Hindlimb muscle (tissue), 1 donor: ENCODE results near the gene PAX3. TPM values are rescaled to one million over a fixed set of nuclear protein-coding genes. Genes with fewer than 3 reads are reported as not detected.

Experiments
- DNase-seq: peaks from one replicate; pipeline ENCODE4 v3.0.0-alpha.2; 2013
- polyA plus RNA-seq: library from polyadenylated mRNA; unstranded; fragments of 120-200 nt; gene quantifications from one replicate; pipeline ENCODE4 v1.2.1, GENCODE V29; 2013; ENCODE audit not compliant: insufficient read length

The PAX3 gene
- polyA plus RNA-seq, 1 donor: 0.44 TPM

DNA sequence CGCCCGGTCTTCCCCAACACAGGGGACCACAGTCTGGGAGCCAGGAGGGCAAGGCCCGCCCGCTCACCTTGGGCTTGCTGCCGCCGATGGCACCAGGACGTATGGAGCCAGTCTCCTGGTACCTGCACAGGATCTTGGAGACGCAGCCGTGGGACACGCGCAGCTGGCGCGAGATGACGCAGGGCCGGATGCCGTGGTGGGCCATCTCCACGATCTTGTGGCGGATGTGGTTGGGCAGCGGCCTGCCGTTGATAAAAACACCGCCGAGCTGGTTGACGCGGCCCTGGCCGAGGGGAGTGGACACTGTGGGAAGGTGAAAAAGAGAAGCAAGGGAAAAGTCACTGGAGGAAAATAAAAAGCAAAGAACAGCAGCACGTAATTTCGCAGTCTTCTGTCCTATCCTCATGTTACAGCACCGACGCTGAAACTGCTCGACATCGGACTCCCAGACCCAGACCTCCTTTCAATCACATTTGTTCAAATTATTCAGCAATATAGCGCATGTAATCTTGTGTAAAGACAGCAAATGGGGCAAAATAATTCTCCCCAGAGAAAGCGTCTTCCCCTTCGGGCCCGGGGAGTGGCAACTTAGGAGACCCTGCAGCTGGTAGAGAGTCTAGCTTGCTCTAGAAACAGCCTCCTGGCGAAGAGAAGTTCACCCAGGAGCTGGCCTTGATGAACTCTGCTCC lies 1.7 kb downstream of the PAX3 start:
- no peak for DNase-seq

DNA sequence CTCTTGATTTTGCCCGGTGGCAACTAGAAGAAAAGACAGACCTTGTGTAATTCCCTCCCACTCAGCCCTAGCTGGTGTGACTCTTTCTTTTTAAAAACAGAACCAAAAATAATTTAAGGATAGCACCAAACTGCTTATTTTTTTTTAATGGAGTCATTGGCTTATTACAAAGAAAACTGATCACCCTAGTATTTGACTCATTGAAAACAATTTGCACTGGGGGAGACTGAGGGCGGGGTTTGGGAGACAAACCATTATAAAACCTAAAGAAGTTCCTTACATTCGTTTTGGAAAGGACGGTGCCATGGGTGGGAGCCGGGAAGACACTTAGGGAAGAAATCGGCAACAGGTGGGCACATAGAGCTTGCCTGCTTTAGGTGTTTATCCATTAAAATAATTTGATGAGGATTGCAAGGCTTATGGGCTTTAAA lies 2.5 kb downstream of the PAX3 start:
- no peak for DNase-seq

DNA sequence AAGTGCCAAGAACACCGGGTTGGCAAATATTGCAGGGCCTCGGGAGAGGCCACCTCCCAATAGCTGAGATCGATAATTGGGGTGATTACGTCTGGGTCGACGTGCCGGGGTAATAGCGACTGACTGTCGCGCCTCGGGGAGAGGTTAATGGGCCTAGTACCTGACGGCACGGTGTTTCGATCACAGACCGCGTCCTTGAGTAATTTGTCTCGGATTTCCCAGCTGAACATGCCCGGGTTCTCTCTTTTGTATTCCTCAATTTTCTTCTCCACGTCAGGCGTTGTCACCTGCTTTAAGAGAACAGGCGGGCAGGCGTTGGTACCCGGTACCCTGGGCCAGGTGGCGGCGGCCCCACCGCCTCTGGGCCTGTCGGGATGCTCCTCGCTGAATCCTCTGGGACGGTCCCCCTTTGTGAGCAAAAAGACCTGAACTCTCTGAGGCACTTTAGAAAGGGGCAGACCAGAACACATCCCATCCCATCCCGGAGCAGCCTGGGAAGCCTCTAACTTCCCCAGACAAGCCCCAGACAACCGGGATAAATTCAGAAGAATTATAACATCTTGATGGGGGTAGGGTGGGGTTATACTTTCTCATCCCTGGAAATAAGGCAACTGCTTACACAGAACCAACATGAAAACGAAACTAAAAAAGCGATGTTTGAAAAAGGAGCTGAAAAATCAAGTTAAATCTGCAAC lies 3.3 kb downstream of the PAX3 start:
- no peak for DNase-seq

DNA sequence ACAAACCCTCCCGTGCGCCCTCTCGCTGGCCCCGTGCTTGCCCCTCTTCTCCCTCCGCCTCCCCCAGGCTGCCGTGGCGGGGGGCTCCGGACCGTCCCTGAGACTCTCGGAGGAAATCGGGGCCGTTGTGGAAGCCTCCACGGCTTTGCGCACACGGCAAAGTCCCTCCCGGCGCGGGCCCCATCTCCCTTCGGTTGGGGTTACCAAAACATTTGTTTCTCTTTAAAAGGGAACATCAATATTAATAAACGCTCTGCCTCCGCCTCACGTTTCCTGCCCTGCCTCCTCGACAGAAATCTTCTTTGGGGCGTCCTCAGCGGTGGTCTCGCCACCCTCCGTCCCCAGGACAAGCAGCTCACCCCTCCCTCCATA lies 3.8 kb downstream of the PAX3 start:
- DNase-seq: no peak

DNA sequence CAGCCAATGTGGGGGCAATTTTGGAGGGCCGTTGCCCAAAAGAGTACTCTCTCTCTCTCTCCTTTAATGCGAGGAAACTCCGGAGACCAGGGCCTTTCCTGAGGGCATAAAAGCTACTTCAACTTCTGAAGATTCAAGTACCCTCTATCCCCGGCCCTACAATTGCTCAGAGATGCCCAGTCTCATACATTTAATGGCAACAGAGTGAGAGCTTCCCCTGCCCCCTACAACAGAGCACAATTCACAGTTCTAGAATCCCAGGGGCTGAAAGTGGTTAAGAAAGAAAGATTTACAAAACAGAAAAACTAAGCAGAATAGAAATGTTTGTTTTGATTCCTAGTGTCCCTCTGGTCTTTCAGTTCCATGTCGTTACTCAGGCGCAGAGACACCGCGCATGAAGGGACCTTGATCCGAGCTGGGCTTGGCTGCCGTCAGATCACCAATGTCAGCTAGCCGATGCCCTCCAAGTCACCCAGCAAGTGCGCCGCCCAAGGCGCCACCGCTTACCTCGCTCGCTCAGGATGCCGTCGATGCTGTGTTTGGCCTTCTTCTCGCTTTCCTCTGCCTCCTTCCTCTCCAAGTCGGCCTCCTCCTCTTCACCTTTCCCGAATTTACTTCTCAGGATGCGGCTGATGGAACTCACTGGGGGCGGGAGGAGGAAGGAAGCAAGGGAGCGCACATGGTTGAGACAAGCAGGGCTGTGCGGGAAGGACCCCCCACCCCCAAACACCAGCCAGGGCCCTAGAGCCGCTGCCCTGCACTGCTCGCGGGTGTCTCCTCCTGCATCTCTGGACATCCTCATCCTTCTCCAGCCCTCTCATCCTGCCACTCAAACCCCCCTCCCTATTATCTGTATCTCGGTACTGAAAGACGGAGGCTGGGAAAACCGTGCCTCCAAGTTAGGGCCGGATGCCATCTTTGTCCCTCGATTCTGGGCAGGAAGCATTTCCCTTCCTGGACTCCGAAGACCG lies 4.9 kb downstream of the PAX3 start:
- DNase-seq: no peak

DNA sequence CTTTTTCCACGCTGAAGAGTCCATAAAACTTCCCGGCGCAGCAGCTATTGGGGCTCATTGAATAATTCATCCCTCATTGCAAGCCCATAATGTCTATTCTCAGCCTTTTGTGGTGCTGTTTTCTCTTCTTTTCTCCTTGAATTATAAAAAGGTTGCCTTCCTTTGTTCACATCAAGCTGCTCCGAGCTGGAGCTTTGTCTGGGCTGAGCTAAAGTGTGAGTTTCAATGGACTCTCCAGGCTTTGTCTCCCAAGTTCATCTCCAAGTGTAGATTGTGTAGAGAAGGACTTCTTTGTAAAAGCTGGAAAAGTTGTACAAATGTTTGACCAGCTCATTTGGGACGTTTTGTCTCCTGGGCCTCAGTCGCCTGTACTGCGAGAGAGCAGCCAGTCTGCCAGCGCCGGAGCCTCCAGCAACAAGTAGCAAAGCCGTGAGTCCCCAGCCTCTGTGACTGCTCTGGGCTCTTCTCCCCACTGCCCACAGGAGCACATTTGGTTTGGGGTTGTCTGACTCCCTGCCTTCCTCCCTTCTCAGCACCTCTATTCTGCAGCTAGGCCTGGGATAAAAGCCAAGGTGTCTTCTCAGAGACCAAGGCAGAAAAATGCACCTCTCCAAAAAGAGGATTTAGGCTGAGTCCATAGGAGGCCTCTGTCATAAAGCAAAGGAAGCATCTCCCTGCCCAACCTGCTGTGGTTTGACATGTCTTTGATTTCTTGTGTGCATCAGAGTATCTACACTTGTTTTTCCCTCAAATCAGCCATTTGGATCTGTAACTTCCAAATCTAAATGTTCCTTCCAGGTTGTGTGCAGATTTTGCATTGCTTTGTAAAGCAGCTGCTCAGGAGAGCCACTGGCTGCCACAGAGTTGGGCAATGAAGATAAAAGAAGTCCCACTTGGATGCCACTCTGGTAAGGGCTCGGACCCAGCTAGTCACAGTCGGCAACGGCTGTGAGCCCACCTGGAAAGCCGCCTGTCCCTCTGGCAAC lies 6.4 kb downstream of the PAX3 start:
- DNase-seq: no peak

DNA sequence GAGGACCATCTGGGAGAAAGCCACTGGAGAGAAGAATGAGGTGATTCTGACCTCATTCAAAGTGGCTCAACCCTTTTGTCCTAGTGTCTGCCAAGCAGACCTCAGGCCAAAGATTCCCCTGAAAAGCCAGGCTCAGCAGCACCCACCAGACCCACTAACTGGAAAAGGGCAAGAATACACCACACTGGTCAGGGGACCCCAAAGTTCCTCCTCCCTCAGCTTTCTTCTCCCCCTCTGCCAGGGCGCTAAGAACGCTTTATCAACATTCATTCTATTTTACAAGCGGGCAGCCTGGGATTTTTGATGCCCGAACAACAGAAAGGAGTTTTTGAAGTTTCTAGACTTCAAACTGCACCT lies 7.3 kb downstream of the PAX3 start:
- DNase-seq: no peak

DNA sequence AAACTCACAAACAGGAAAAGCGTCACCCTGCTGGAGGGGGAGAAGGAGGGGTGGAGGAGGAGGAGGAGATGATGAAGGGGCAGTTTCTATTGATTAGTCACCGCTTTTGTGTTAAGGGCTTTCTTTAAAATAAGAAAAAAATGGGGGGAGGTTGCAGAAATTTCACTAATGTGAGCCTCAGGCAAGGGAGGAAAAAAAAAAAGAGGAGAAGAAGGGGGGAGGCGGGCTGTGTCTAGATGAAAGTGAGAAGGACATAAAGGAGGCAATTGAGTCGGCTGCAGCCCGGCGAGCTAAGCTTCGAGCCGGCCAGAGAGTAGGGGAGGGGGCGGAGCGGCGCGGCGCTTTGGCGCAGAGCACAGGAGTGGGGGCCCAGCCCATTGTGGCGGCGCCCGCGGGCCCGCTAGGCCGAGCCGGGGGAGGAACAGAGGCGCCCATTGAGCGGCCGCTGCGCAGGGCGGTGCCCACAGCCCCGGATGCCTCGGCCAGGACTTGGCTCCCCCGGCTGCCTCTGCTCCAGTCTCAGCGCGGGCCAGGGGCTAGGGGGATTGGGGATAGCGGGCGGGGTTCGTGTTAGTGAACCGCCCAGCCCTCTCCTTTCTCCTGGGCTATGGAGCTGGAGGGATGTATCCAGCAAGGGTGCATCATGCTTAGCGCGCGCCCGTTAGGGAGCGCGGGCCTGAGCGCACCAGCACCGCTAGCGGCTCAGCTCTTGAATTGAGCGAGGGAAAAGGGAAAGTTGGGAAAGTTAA lies 7.9 kb downstream of the PAX3 start:
- DNase-seq: no peak

DNA sequence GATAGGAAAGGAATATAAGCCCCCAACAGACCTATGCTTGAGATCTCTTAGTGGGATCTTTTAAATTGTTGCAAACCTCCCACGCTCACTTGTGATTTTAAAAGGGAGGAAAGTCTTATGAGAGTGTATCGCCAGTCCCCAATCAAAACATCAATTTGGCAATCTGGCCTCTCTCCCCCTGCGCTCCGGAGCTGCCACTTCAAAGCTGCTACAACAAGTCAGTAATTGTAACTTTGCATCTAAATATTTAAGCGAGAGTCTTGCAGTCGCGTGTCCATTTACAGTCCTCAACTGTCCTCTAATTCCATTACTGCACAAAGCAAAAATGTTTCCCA lies 8.4 kb downstream of the PAX3 start:
- DNase-seq: no peak

DNA sequence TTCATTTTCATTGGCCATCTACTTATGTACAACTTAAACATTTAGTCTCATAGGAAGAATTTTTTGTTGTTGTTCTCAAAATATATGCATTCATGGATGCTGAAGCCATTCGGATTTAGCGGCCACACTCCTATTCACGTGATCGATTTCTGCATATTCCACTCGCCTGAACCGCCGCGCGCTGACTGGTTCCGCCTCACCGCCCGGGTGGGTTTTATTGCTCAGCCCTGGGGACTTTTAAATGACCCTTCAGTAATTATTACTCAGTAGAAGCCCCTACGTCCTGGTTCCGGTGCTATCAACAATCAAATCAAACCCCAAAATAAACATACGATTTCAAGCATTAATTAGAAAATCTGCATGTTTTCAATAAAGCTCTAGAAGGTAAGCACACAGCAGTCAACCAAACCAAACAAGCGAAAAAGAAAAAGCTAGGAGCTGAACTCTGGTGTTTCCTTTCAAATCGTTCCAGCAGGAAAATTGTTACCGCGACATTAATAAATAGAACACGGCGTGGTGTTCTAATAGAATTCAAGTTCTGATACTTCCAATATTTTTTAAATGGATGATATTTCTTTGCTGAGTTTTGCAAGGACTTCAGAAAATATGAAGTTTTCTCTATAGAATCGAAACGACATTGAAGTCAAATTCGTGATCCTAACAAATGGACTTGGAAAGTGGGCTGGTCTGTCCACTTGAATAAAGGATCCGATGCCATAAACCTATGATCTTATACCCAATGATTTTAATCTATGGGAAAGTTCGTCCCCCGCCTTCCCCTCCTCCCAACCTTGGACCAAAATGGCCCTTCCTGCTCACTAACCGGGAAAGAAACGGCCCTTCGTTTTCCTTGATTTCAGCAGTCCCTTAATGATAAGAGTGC lies 9.3 kb downstream of the PAX3 start:
- no peak for DNase-seq

DNA sequence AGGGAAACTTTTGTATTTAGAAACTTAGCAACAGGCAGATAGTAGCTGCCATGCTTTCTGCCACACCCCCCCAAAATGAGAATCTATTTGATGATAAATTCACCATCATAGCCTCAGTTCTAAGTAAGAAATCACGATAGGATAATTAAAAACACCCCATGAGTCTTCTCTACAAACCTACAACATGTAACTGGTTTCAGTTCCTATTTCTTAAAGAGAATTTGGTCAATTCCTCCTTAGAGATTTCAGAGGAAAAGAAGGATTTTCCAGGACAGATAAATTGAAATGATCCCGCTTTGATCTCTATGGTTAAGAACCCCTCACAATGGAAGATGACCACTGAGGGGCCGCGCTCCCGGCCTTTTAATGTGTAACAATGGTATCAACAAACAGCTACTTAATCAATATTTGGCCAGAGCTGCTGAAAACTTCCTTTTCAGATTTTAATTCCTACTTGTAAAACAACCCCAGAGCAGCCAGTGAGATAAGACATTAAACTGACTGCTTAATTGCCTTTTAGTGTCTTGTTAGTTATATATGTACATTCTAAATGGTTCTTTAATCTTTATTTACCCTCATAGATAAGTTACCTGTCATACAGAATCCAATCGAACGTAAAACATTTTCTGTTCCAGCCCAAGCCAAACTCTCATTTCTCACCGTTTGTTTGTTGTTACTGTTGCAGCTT lies 10.1 kb downstream of the PAX3 start:
- DNase-seq: no peak

DNA sequence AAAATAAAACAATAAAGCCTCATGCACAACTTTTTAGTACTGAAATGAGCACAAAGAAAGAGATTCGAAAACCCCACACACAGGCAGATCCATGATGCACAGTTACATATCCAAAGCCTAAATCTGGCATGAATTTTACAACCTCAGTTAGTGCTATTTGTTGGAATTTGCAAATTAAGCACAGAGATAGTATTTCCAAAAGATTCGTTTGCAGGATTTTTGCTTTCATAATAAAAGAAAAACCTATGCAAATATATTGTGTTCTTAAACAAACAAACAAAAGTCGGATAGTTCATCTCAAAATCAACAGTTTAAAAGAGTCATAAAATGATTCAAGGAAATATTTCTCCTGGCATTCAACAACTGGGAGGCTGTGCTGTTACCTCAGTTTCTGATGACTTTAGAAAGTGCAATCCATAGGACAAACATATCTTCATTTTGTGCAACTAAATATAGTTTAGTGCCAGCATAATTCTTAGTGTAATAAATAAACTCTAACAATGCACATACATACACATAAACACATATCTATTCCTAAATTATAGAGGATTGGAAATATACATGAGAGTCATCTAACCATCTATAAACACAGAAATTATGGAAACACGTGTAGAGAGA lies 10.8 kb downstream of the PAX3 start:
- DNase-seq: no peak

DNA sequence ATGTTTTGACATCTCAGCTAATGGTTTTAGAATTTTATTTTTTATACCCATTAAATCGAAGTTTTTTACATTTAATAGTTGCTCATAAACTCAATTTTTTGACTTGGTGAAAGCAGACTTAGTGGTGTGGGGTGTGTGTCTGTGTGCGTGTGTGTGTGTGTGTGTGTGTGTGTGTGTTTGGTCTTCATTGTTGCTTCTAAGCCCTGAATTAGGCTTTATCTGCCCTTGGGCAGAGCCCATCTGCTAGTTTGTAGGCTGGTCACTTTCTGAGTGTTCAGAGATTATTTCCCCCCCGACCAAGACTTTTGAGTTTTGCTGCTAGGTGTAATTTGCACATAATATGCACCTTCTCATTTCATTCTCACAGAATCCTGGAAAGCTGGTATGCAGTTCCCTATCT lies 14.3 kb downstream of the PAX3 start:
- DNase-seq: no peak

DNA sequence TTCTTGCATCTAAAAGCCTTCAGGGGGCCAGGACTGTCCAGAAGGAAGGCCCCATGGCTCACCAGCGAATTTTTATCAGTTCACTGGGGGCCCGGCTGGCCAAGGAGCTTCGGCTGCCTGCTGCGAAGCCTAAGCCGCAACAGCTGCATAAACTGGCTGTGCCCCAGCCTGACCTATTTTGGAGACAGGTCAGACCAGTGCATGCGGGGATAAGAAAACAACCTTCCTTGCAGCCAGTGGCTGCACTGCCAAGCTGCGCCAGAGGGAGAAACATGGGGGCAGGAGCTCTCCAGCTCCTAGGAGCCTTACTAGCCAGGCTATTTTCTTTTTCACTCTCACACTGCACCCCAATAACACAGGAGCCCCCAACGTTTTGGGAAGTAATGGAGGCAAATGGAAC lies 15.2 kb downstream of the PAX3 start:
- no peak for DNase-seq

DNA sequence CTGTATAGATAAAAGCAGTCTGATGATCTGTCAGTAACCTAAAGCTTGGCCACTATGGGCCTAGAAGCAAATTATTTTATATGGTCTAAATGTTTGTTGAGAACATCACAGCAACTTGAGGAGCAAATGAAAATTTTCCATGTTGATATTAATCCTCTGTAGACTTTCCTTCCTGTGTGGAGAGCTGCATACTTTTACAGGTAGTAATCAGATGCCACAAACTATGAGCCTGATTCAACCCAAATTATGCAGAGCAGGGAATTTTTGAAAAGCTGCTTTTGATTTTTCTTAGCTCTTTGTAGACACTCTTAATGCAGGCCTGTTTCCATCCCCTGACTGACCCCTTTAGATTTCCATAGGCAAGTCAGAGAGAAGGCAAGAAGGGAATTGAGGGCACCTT lies 17.3 kb downstream of the PAX3 start:
- no peak for DNase-seq

DNA sequence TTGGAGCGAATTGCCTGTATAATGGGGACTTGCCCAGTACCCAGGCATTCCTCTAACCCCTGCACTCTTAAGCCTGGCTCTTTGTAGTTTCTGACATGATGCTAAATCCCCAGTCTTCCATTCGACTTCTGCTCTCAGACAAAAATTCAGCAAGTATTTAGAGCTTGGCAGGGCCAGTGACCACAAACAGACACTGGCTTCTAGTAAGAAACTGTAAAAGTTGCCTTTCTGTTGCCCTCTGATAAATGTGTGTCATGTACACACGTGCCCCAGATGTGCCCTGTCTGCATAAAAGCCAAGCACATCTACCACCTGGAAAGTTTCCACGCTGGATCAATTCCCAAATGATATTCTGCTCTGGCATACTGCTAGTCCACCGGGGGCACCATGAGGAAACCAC lies 18.0 kb downstream of the PAX3 start:
- no peak for DNase-seq

DNA sequence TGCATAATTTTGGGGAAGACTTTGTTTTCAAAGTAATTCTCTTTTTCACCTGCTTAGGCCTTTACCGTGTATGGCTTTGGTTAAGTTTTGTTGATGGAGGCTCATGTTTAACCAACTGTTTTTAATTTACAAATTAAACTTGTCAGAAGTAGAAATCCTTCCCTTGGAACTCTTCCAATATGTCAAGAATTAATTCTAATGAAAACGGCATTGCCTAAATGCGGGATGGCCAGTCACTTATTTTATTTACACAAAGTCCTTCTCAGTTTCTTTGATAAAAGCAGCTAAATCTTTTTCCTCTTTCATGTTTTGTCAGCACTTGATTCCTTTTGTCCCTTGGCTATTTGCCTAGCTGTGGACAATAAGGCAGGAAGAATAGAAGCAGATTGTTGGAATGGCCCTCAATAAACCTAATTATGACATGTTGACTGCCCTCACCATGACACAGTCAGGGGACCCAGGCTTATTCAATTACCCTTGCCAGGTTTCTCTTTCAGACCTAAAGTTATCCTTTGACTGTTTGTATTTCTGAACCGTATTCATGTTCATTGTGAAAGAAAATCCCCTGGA lies 26.3 kb downstream of the PAX3 start:
- no peak for DNase-seq

DNA sequence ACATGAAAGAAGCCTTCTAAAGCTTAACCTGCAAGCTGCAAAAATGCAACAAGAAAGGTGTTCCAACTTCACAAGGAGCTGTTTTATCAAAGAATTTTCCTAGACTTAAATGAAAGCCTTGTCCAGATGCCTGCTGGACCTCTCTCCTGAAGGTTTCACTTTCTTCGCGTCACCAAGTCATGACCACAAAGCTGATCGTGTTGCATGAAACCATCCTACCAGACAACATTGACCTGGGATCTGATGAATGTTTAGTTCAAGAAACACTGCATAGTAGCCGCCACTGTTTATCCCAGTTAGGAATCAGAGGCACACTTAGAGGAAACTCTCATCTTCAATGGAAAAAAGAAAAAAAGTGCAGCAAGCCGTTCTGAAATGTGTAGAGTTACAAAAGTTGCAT lies 26.9 kb downstream of the PAX3 start:
- DNase-seq: no peak

DNA sequence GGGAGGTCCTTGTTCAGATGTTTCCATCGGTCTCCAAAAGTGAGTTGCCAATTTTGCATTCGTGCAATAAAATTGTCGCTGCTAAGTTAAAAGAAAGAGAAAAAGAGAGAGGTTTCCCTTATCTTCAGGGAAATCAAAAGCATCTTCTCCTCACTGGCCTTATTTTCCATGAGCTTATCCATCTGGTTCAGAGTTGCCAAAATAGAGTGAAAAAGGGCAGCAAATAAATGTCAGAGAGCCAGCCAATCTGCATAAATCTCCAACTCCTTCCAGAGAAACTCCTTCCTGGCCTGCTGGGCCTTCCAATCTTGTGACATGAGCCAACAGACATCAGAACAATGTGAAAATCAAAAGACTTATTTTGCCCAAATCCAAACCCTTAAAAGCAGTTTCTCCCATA lies 28.4 kb downstream of the PAX3 start:
- DNase-seq: no peak
